GM10266 (cell line): ENCODE measurements around the gene CTNNBL1.
"Not testable (repeated sequence)": the region's sequence is repeated elsewhere in the genome, so short reads cannot be mapped to it uniquely, and the experiment has no call there.

ENCODE experiments used
- DNase-seq: peaks from one replicate; pipeline ENCODE4 v3.0.0; 2012; ENCODE audit errors: extremely low spot score
- TF ChIP-seq, protein P1 (sequence below): IDR thresholded peaks from 2 replicates; pipeline ENCODE4 v1.5.1; 2012; ENCODE audit warnings: mild to moderate bottlenecking, low read depth; ENCODE audit not compliant: control insufficient read depth, insufficient read depth; ENCODE audit errors: missing control alignments

The CTNNBL1 gene

DNA sequence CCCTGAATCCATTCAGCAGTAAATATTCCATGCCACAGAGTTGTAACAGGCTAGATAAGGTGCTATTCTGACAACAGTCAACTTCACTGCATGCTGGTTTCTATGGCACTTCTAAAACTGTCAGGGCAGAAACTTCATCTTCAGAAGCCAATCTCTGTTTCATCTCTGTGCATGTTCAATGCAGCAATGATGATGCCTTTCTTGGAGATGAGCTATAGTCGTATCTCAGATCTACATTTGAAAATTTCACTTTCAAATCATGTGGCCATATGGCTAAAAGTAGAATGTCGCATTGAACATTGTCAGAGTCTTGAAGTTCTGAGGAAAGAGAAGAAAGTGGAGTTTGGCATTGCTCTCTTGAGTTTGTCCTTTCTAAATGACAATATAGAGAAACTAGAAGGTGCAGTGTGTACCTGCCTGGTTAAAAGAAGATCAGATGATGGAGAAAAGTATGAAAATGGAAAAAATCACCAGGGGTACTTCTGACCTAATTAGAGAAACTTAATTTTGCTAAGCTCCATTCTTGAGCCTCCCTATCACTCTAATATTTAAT lies 160.1 kb downstream of the CTNNBL1 start:
- DNase-seq: peak; percentile 46
- TF ChIP-seq, protein P1, sequence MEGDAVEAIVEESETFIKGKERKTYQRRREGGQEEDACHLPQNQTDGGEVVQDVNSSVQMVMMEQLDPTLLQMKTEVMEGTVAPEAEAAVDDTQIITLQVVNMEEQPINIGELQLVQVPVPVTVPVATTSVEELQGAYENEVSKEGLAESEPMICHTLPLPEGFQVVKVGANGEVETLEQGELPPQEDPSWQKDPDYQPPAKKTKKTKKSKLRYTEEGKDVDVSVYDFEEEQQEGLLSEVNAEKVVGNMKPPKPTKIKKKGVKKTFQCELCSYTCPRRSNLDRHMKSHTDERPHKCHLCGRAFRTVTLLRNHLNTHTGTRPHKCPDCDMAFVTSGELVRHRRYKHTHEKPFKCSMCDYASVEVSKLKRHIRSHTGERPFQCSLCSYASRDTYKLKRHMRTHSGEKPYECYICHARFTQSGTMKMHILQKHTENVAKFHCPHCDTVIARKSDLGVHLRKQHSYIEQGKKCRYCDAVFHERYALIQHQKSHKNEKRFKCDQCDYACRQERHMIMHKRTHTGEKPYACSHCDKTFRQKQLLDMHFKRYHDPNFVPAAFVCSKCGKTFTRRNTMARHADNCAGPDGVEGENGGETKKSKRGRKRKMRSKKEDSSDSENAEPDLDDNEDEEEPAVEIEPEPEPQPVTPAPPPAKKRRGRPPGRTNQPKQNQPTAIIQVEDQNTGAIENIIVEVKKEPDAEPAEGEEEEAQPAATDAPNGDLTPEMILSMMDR: no peak

DNA sequence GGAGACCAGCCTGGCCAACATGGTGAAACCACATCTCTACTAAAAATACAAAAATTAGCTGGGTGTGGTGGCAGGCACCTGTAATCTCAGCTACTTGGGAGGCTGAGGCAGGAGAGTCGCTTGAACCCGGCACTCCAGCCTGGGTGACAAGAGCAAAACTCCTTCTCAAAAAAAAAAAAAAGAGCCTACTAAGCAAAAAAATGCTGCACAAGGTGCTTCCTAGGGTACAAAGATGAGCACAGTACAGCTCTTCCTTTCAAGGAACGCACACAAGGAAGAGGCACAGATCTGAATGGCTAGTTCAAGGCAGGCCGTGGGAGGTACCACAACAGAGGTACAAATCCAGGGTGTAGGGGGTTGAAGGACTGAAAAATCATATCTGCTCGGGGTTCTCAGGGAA lies 162.2 kb downstream of the CTNNBL1 start:
- DNase-seq: not testable (repeated sequence)

DNA sequence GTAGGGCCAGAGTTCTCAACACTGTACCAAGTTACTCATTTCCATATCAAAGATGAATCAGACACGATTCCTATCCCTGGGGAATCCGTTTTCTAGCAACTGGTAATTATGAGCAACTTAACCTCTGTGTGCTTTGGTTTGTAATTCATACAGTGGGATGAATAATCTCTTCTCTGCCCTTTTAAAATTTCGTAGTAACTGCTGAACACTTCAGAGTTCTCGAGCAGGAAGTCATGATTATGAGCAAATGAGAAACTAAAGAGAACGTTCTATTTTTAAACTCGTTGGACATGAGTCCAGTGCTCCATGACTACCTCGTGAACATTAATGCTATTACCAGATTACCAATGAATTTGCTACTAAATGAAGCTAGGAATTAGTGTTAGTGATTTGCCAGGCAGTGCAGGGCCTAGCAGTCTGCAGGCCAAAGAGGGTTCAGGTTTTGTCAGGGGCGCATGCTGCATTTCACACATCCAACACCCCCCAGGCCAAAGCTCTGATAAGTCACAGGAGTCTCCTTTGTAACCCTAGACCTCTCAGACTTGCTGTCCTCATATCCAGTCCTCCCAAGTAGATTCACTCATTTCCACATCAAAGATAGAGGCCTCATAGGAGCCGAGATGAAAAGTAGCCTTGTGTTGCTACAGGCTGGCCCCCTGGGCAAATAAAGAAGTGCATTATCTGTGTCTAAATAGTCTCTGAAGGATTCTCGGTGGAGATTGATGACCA lies 163.3 kb downstream of the CTNNBL1 start:
- DNase-seq: no peak
- TF ChIP-seq, protein P1: no peak

DNA sequence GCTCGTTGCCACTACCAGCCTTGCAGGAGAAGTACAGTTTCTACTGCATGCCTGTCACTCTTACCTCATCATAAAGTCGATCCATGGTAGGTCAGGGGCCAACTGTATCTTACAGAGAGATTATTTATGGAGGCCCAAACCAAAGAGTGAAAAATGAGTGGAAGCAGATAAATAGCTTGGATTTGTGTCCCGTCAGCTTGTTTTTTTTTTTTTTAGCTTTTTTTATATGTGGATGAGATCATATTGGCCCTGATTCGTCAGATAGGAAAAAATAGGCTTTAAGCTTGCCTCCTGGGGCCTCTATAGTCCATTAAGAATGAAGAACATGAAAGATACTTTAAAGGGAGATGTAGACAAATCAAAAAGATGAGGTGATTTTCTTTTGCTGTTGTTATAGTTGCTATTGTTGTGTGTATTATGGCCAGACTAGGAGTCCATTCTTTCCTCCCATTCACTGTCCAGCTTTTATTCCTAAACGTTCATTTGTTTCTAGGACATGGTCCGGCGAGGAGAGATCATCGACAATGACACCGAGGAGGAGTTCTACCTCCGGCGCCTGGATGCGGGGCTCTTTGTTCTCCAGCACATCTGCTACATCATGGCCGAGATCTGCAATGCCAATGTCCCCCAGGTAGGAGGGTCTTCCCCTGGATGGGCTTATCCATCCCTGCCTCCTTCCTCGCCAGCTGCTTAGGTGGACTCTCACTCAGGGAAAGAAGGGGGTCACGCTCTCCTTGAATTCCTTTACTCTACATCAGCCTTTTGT lies 165.8 kb downstream of the CTNNBL1 start:
- DNase-seq: no peak
- TF ChIP-seq, protein P1: no peak

DNA sequence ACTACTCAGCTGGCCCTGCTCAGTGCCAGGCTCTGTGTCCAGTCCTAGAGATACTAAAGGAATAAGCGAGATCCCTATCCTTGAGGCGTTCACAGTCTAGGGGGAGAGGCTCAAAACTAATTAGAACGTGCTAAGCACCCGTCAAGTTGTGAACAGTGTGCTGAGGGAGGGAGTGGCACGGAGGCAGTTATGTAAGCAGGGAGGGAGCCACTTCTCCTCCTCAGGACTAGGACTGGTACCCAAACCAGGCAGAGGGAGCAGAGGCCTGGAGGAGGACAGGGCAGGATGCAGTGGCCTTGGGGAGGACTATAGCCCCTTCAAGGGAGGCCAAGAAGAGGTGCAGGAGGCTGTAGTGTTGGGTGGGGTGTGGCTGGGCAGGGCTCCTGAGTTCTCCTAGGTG lies 169.5 kb downstream of the CTNNBL1 start:
- TF ChIP-seq, protein P1: no peak
- no peak for DNase-seq

DNA sequence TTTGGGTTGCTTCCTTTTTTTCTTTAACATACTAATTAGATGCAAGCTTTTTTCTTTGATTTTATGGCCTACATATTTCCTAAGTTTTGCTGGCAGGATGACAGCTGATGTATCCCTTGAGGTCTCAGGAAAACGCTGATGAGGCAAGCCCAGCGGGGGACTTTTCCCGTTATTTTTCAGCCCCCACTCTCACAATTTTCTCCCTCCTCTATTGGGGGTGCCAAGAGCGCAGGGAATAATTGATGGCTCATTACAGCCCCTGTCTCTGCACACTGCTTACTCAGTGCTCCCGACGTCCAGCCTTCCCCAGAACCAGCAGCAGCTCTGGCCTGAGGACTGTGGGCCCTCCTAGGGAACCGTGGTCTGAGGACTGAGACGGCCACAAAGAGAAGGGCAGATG lies 170.5 kb downstream of the CTNNBL1 start:
- DNase-seq: no peak
- TF ChIP-seq, protein P1: no peak

DNA sequence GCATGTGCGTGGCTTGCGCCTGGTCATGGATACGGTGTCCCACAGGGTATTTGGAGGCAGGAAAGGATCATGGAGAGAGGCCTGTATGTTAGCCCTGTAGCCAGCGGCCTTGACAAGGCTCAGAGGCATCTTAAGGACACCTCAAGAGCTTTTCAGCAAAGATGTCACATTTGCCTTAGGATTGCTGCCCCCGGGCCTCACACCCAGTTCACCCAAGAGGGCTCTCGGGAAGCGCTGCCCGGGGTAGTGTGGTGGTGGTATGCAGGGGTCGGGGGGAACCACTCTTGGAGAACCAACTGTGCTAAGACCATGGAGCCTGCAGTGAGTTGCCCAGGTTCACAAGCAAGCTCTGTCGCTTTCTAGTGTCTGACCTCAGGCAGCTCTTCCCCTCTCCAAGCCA lies 172.2 kb downstream of the CTNNBL1 start:
- TF ChIP-seq, protein P1: no peak
- no peak for DNase-seq
